D341Med (cell line): ENCODE data around the gene HOXD8.

Experiments used
- DNase-seq: peaks from one replicate; pipeline ENCODE4 v3.0.0; 2012; ENCODE audit warnings: low spot score

HOXD8 gene

GRCh38 chr2:176128982-176129796 is at the start of gene HOXD8:
Gene HOXD8, plus strand, starts transcription at chr2:176129705. Its CDS starts 662 bp downstream, at chr2:176130367.
- DNase-seq = peak; percentile 66

GRCh38 chr2:176079831-176080539 is 49.5 kb upstream of the HOXD8 start:
- DNase-seq = peak; percentile 91

GRCh38 chr2:176080540-176081375 is 48.7 kb upstream of the HOXD8 start:
- DNase-seq = peak; percentile 70

GRCh38 chr2:176081376-176081836 is 48.1 kb upstream of the HOXD8 start:
- no peak for DNase-seq

GRCh38 chr2:176081837-176082524 is 47.5 kb upstream of the HOXD8 start:
- DNase-seq = peak; percentile 60

GRCh38 chr2:176082525-176082823 is 47.0 kb upstream of the HOXD8 start:
- no peak for DNase-seq

GRCh38 chr2:176082824-176083751 is 46.4 kb upstream of the HOXD8 start:
- no peak for DNase-seq

- no peak for DNase-seq
These were observed 45.7 kb upstream of the HOXD8 start, which contains the start of gene EVX2 for GRCh38 chr2:176083796-176084261. Gene EVX2, minus strand, starts transcription at chr2:176083962. Its CDS starts 186 bp downstream, at chr2:176083776.

GRCh38 chr2:176084611-176085119 is 44.8 kb upstream of the HOXD8 start:
- DNase-seq = no peak

- DNase-seq = no peak
These were observed 44.3 kb upstream of the HOXD8 start for GRCh38 chr2:176085120-176085788.

GRCh38 chr2:176085861-176086771 is 43.4 kb upstream of the HOXD8 start:
- DNase-seq = no peak

GRCh38 chr2:176087330-176088047 is 42.0 kb upstream of the HOXD8 start:
- DNase-seq = no peak

GRCh38 chr2:176088048-176088936 is 41.2 kb upstream of the HOXD8 start:
- DNase-seq = peak; percentile 75

- DNase-seq = no peak
These were observed 40.3 kb upstream of the HOXD8 start for GRCh38 chr2:176088937-176089842.

- DNase-seq = no peak
These were observed 39.6 kb upstream of the HOXD8 start for GRCh38 chr2:176089843-176090395.

- DNase-seq = no peak
These were observed 38.6 kb upstream of the HOXD8 start for GRCh38 chr2:176090862-176091261.
